Activated CD8-positive, alpha-beta memory T cell treated with anti-CD3 and anti-CD28 coated beads, Interleukin-2, amount 10 ng/mL, durations not matched to agents 7 days and 5 days (primary cell): ENCODE data around the gene MRAS. TPM values are rescaled to one million over a fixed set of nuclear protein-coding genes. Genes with fewer than 3 reads are reported as not detected.
"Not testable (repeated sequence)": the region's sequence is repeated elsewhere in the genome, so short reads cannot be mapped to it uniquely, and the experiment has no call there.

ENCODE experiments used
- ATAC-seq: fragments of 150-1000 bp; cut with Tn5 transposase; one replicate; pipeline ENCODE4 v1.10.0; 2021; ENCODE audit warnings: moderate library complexity
- CTCF ChIA-PET: fragments of 350-600 bp; sonication (Branson Sonifier 250); formaldehyde crosslinking; loops from one replicate; lab custom pipeline; 2021; ENCODE audit warnings: antibody characterized with exemption; lab: Charles Lee
- DNase-seq: peaks from one replicate; pipeline ENCODE4 v3.0.0-alpha.2; 2020
- H3K27ac Mint-ChIP-seq: one replicate; pipeline ENCODE4 v1.8.0; 2021; ENCODE audit warnings: mild to moderate bottlenecking, mixed read lengths
- H3K27me3 Mint-ChIP-seq: one replicate; pipeline ENCODE4 v1.8.0; 2021; ENCODE audit warnings: mixed read lengths
- H3K36me3 Mint-ChIP-seq: one replicate; pipeline ENCODE4 v1.8.0; 2021; ENCODE audit warnings: mild to moderate bottlenecking, mixed read lengths
- H3K4me1 Mint-ChIP-seq: one replicate; pipeline ENCODE4 v1.8.0; 2021; ENCODE audit warnings: mixed read lengths
- H3K4me3 Mint-ChIP-seq: one replicate; pipeline ENCODE4 v1.8.0; 2021; ENCODE audit warnings: mild to moderate bottlenecking, moderate library complexity, mixed read lengths
- H3K9me3 Mint-ChIP-seq: one replicate; pipeline ENCODE4 v1.8.0; 2022; ENCODE audit warnings: low read depth, mixed read lengths
- total RNA-seq, 2 experiments: library from RNA; stranded (reverse); gene quantifications; one replicate each; pipeline ENCODE4 v1.2.3, GENCODE V29; 2021

Gene MRAS
- total RNA-seq, 2 experiments from 2014 or later: not detected

- Mint-ChIP-seq H3K4me3 (no peak overlapping the region), H3K36me3 (no peaks in the 10 kb centered on the region), H3K27ac (no peak overlapping the region), H3K4me1 (peaks cover 2% of the 10 kb centered on the region), H3K9me3 (no peaks in the 10 kb centered on the region), H3K27me3 (peaks cover 18% of the 10 kb centered on the region)
- CTCF ChIA-PET: interaction anchor here (0.5 to 2.1 kb wide), 3 partner anchors 10 to 516 kb away, joined by 3 to 5 read pairs (median 3); no protein-coding TSS in a partner anchor
- ATAC-seq: no peak
- DNase-seq: no peak
Measured at GRCh38 chr3:138407236-138407907, 59.0 kb downstream of the MRAS start.

GRCh38 chr3:138408751-138409570, 60.6 kb downstream of the MRAS start:
- Mint-ChIP-seq H3K9me3 (no peaks in the 10 kb centered on the region), H3K36me3 (no peaks in the 10 kb centered on the region), H3K4me1 (peaks cover 2% of the 10 kb centered on the region), H3K4me3 (no peak overlapping the region), H3K27me3 (peaks cover 18% of the 10 kb centered on the region), H3K27ac (no peak overlapping the region)
- CTCF ChIA-PET: interaction anchor here (0.8 to 2.1 kb wide), 3 partner anchors 9 to 515 kb away, joined by 3 to 5 read pairs (median 3); no protein-coding TSS in a partner anchor
- ATAC-seq (no peak), DNase-seq (no peak)

- Mint-ChIP-seq H3K27ac (no peak overlapping the region), H3K9me3 (no peaks in the 10 kb centered on the region), H3K27me3 (peaks cover 28% of the 10 kb centered on the region), H3K4me1 (peaks cover 6% of the 10 kb centered on the region), H3K36me3 (no peaks in the 10 kb centered on the region), H3K4me3 (no peak overlapping the region)
- no peak for ATAC-seq
- DNase-seq: no peak
- CTCF ChIA-PET: no interaction called here
Measured at GRCh38 chr3:138412821-138413551, 64.6 kb downstream of the MRAS start.

- H3K9me3 Mint-ChIP-seq, H3K4me1 Mint-ChIP-seq, ATAC-seq, H3K4me3 Mint-ChIP-seq, H3K27ac Mint-ChIP-seq, DNase-seq, H3K36me3 Mint-ChIP-seq: not testable (repeated sequence)
- peaks cover 33% of the 10 kb centered on the region for H3K27me3 Mint-ChIP-seq
- CTCF ChIA-PET: interaction anchor here (1.6 to 3.7 kb wide), 2 partner anchors 500 to 507 kb away, joined by 4 to 19 read pairs; no protein-coding TSS in a partner anchor
Measured at GRCh38 chr3:138416236-138416635, 67.9 kb downstream of the MRAS start.

GRCh38 chr3:138417559-138417982, 69.2 kb downstream of the MRAS start:
- CTCF ChIA-PET: interaction anchor here (0.6 to 3.7 kb wide), 27 partner anchors 9 to 506 kb away, joined by 3 to 19 read pairs (median 5); partner anchors contain the start of genes CEP70 and ESYT3
- no peak overlapping the region for H3K27ac Mint-ChIP-seq
- H3K27me3 Mint-ChIP-seq: peaks cover 40% of the 10 kb centered on the region
- ATAC-seq (peak; percentile 82), DNase-seq (peak; percentile 74)
- H3K4me3 Mint-ChIP-seq: no peak overlapping the region
- no peaks in the 10 kb centered on the region for H3K36me3 Mint-ChIP-seq
- H3K9me3 Mint-ChIP-seq: no peaks in the 10 kb centered on the region
- H3K4me1 Mint-ChIP-seq: peaks cover 4% of the 10 kb centered on the region

- no peak for ATAC-seq
- Mint-ChIP-seq H3K4me1 (peaks cover 4% of the 10 kb centered on the region), H3K27me3 (peaks cover 40% of the 10 kb centered on the region), H3K36me3 (no peaks in the 10 kb centered on the region), H3K4me3 (no peak overlapping the region), H3K9me3 (no peaks in the 10 kb centered on the region), H3K27ac (no peak overlapping the region)
- no peak for DNase-seq
- CTCF ChIA-PET: interaction anchor here (0.6 to 3.7 kb wide), 7 partner anchors 8 to 505 kb away, joined by 3 to 19 read pairs (median 7); partner anchors contain the start of gene ESYT3
Measured at GRCh38 chr3:138418601-138419206, 70.3 kb downstream of the MRAS start.

GRCh38 chr3:138423316-138423715, 74.9 kb downstream of the MRAS start:
- no peak overlapping the region for H3K27ac Mint-ChIP-seq
- CTCF ChIA-PET: no interaction called here

GRCh38 chr3:138424323-138424722, 75.9 kb downstream of the MRAS start:
- H3K4me3 Mint-ChIP-seq: no peak overlapping the region
- no peak overlapping the region for H3K27ac Mint-ChIP-seq
- H3K4me1 Mint-ChIP-seq: no peaks in the 10 kb centered on the region
- CTCF ChIA-PET: no interaction called here
- ATAC-seq (no peak), DNase-seq (no peak)
- H3K36me3 Mint-ChIP-seq: no peaks in the 10 kb centered on the region
- no peaks in the 10 kb centered on the region for H3K9me3 Mint-ChIP-seq
- peaks cover 15% of the 10 kb centered on the region for H3K27me3 Mint-ChIP-seq

More at GRCh38 chr3:138423316-138423715, 74.9 kb downstream of the MRAS start:
- no peak for ATAC-seq
- H3K4me3 Mint-ChIP-seq: no peak overlapping the region
- no peaks in the 10 kb centered on the region for H3K9me3 Mint-ChIP-seq
- peaks cover 18% of the 10 kb centered on the region for H3K27me3 Mint-ChIP-seq
- no peaks in the 10 kb centered on the region for H3K36me3 Mint-ChIP-seq
- no peaks in the 10 kb centered on the region for H3K4me1 Mint-ChIP-seq
- no peak for DNase-seq

- Mint-ChIP-seq H3K36me3 (no peaks in the 10 kb centered on the region), H3K4me3 (no peak overlapping the region), H3K4me1 (no peaks in the 10 kb centered on the region), H3K9me3 (no peaks in the 10 kb centered on the region), H3K27ac (no peak overlapping the region), H3K27me3 (peaks cover 22% of the 10 kb centered on the region)
- no peak for ATAC-seq
- DNase-seq: no peak
- CTCF ChIA-PET: interaction anchor here (0.6 to 2.1 kb wide), 3 partner anchors 8 to 270 kb away, joined by 3 to 5 read pairs (median 4); no protein-coding TSS in a partner anchor
Measured at GRCh38 chr3:138426211-138426610, 77.8 kb downstream of the MRAS start.

GRCh38 chr3:138426754-138427153, 78.4 kb downstream of the MRAS start:
- H3K27me3 Mint-ChIP-seq: peaks cover 24% of the 10 kb centered on the region
- CTCF ChIA-PET: interaction anchor here (0.6 to 2.1 kb wide), 3 partner anchors 9 to 270 kb away, joined by 3 to 5 read pairs (median 4); no protein-coding TSS in a partner anchor
- DNase-seq, H3K9me3 Mint-ChIP-seq, H3K4me1 Mint-ChIP-seq, H3K4me3 Mint-ChIP-seq, ATAC-seq, H3K36me3 Mint-ChIP-seq, H3K27ac Mint-ChIP-seq: not testable (repeated sequence)

- Mint-ChIP-seq H3K4me3 (no peak overlapping the region), H3K36me3 (no peaks in the 10 kb centered on the region)
- no peak for ATAC-seq
Measured at GRCh38 chr3:138429665-138430064, 81.3 kb downstream of the MRAS start.

GRCh38 chr3:138432576-138433240, 84.3 kb downstream of the MRAS start:
- ATAC-seq (no peak), DNase-seq (no peak)
- H3K36me3 Mint-ChIP-seq: no peaks in the 10 kb centered on the region
- no peaks in the 10 kb centered on the region for H3K9me3 Mint-ChIP-seq
- peaks cover 70% of the 10 kb centered on the region for H3K27me3 Mint-ChIP-seq
- CTCF ChIA-PET: interaction anchor here (1.2 kb wide), 1 partner anchor 491 kb away, joined by 3 read pairs; no protein-coding TSS in a partner anchor
- no peak overlapping the region for H3K27ac Mint-ChIP-seq
- no peak overlapping the region for H3K4me3 Mint-ChIP-seq
- H3K4me1 Mint-ChIP-seq: peaks cover 12% of the 10 kb centered on the region

More at GRCh38 chr3:138429665-138430064, 81.3 kb downstream of the MRAS start:
- Mint-ChIP-seq H3K4me1 (peaks cover 12% of the 10 kb centered on the region), H3K27me3 (peaks cover 43% of the 10 kb centered on the region), H3K9me3 (no peaks in the 10 kb centered on the region), H3K27ac (no peak overlapping the region)
- CTCF ChIA-PET: interaction anchor here (1.5 kb wide), 1 partner anchor 12 kb away, joined by 7 read pairs; no protein-coding TSS in a partner anchor
- no peak for DNase-seq
